ENCODE results near the gene PCDHGB3. TPM values are rescaled to one million over a fixed set of nuclear protein-coding genes. Genes with fewer than 3 reads are reported as not detected.
"Not testable (repeated sequence)": the region's sequence is repeated elsewhere in the genome, so short reads cannot be mapped to it uniquely, and the experiment has no call there.

PCDHGB3 gene
- 0.83 TPM for total RNA-seq

DNA sequence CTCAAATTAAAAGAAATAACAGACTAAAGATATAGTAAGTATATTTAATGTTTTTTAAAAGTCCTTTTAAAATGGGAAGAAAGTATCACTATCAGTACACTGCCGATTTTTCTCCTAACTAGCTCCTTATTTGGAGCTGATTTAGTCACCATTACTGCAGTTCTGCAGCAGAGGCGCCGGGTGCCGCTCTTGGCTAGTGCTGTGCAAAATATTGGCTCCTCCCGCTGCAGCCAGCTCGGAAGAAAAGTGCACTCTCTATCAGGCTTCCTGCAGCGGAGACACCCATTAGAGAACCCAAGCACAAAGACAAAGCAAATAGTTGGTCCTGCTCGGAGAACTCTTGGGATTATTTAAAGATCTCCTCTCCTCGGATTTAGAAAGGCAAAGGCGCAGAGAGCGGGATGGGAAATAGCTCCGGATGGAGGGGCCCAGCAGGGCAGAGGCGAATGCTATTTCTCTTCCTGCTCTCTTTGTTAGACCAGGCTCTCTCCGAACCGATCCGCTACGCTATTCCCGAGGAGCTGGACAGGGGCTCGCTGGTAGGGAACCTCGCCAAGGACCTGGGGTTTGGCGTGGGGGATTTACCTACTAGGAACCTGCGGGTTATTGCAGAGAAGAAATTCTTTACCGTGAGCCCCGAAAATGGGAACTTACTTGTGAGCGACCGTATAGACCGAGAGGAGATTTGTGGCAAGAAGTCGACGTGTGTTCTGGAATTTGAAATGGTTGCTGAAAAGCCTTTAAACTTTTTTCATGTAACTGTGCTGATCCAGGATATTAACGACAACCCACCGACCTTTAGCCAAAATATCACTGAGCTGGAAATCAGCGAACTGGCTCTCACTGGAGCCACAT lies at the start of gene PCDHGB3:
TSS of gene PCDHGB3 (plus strand) at position 249 of the 855 bp plus-strand sequence. CDS start at position 402, 153 bp downstream.
- peak; percentile 44 for DNase-seq (ENCODE audit: low spot score)

DNA sequence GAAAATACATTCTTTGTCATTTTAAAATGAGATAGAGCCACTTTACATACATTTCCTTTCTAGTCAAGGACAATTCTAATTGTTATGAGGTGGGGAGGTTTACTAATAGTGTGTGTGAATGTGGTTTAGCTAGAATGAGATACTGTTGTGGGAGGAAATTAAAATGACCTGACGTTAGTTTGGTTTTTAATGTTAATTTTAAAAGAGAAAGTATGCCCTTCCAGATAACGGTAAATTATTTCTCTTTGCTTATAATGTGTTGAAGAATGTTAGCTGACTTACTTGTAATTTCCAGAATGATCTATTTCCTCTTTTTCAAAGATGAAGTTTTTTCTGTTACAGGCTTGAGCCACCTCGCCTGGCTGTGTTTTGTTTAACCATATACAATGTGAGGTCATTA lies 47.8 kb upstream of the PCDHGB3 start:
- DNase-seq (ENCODE audit: low spot score): no peak
- no peak for ATAC-seq

More for the DNA sequence above, at the start of gene PCDHGB3:
- peak; percentile 90 for ATAC-seq

DNA sequence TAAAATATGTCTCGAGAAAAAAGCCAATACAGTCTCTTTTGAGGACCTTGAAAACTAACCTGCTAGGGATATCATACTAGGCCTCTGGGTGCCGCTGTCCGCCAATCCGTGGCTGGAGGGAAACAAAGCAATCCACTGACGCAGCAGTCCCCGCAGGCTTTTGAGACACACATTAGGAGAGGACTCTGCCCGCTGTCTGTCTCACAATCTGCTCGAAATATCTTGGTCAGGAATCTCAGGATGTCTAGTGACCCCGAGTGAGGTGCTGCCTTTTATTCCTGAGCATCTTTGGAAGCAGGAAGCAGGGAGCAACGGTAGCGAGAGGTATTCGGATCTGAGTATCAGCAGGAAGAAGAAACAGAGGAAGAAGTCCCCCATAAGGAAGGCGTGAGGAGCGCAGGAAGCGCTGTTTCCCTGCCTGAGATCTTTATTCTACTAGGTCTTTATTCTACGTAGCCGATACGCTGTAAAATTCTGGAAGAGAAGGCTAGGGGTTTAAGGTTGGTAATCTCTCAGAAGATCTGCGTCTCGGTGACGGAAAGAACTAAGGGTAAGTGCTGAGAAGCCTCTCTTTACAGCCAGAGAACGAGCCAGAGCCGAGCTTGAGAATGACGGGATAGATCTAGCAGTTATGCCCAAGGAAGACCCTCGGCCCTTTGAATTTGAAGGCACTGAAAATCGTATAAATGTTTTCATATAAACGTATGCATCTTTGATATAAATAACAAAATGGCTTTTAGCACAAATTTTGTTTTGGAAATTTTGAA lies 43.8 kb upstream of the PCDHGB3 start:
- DNase-seq (ENCODE audit: low spot score): no peak
- ATAC-seq: no peak

DNA sequence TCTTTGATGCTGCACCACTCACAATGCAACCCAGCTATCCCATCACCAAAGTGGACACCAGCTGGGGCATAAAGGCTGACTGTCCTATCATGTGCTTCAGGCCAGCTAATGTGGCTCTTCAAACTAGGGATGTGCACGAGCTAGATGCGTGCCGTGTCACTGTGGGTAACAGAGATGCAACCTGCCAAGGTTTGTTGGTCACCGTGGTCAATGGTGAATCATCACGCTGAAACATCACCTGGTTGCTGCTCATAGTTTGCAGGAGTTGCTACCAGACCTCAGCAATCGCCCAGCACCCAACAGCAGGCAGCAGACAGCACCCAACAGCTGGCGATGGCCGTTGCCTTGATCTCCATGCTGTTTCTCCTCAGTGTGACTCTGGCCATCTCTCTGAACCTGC lies 41.8 kb upstream of the PCDHGB3 start:
- ATAC-seq (no peak), DNase-seq (ENCODE audit: low spot score) (no peak)

DNA sequence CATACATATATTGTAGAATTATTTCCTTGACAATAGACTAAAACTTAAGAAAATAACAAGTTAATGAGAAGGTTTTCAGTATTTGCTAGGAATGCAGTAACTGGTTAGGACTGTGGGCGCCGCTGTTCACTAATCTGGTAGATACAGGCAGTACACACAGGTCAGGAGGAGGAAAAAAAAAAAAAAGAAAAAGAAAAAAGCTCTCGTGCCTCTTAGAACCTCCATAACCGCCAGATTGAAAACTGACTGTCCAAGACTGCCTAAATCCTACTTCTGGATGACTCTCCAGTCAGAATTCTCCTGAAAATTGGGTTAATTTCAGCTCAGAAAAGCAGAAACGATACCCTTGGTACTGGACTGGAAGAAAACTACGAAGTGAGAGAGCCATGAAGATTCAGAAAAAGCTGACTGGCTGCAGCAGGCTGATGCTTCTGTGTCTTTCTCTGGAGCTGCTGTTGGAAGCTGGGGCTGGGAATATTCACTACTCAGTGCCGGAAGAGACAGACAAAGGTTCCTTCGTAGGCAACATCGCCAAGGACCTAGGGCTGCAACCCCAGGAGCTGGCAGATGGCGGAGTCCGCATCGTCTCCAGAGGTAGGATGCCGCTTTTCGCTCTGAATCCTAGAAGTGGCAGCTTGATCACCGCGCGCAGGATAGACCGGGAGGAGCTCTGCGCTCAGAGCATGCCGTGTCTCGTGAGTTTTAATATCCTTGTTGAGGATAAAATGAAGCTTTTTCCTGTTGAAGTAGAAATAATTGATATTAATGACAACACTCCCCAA lies 39.6 kb upstream of the PCDHGB3 start, which contains the start of gene PCDHGA1:
TSS of gene PCDHGA1 (plus strand) at position 216 of the 782 bp plus-strand sequence.
- ATAC-seq: no peak
- no peak for DNase-seq (ENCODE audit: low spot score)

DNA sequence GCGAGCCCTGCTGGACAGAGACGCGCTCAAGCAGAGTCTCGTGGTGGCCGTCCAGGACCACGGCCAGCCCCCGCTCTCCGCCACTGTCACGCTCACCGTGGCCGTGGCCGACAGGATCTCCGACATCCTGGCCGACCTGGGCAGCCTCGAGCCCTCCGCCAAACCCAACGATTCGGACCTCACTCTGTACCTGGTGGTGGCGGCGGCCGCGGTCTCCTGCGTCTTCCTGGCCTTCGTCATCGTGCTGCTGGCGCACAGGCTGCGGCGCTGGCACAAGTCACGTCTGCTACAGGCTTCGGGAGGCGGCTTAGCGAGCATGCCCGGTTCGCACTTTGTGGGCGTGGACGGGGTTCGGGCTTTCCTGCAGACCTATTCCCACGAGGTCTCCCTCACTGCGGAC lies 37.5 kb upstream of the PCDHGB3 start:
- not testable (repeated sequence) for DNase-seq (ENCODE audit: low spot score); ATAC-seq

DNA sequence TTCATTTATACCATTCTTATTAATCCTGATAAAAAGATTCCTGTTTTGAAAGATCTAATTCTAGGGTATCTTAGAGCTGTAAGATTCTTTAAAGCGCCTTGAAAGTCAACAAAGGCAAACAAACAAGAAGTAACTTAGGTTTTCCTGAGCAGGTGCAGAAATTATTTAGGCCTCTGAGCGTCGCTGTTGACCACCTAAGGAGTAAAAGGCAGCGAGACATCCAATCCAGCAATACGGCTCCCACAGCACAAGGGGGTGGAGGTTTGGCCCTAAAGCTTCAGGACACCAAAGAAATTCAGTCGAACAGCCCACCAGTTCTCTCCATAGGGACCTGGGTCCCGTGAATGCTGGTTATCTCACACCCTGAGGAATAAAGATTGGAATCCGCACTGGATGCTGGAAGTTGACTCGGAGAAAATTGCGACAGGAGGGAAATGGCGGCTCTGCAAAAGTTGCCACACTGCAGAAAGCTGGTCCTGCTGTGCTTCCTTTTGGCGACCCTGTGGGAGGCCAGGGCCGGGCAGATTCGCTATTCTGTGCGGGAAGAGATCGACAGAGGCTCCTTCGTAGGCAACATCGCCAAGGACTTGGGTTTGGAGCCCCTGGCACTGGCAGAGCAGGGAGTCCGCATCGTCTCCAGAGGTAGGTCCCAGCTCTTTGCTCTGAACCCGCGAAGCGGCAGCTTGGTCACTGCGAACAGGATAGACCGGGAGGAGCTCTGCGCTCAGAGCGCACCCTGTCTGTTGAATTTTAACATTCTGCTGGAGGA lies 31.3 kb upstream of the PCDHGB3 start, which contains the start of gene PCDHGA2:
TSS of gene PCDHGA2 (plus strand) at position 223 of the 769 bp plus-strand sequence.
- ATAC-seq: peak; percentile 58
- no peak for DNase-seq (ENCODE audit: low spot score)

DNA sequence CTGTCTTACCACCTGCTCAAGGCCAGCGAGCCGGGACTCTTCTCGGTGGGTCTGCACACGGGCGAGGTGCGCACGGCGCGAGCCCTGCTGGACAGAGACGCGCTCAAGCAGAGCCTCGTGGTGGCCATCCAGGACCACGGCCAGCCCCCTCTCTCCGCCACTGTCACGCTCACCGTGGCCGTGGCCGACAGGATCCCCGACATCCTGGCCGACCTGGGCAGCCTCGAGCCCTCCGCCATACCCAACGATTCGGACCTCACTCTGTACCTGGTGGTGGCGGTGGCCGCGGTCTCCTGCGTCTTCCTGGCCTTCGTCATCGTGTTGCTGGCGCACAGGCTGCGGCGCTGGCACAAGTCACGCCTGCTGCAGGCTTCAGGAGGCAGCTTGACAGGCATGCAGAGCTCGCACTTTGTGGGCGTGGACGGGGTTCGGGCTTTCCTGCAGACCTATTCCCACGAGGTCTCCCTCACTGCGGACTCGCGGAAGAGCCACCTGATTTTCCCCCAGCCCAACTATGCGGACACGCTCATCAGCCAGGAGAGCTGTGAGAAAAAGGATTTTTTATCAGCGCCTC lies 29.2 kb upstream of the PCDHGB3 start:
- not testable (repeated sequence) for ATAC-seq; DNase-seq (ENCODE audit: low spot score)

DNA sequence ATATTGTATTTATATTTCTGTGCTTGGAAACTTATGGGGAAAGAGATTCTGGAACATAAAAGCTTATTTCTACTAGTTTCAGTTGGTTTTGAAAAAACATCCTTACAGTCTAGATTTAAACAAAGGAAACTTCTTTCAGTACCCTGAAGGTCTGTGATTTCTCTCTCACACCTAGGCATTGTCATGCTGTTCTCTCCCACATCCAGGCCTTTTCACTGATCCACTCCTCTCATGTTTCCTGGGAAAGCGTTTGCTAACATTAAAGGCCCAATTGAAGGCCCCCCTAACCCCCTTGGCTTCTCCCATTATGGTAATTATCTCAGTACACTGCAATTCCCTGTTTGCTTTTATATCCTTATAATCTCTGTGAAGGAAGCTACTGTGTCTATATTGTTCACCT lies 27.3 kb upstream of the PCDHGB3 start:
- no peak for DNase-seq (ENCODE audit: low spot score)
- no peak for ATAC-seq

DNA sequence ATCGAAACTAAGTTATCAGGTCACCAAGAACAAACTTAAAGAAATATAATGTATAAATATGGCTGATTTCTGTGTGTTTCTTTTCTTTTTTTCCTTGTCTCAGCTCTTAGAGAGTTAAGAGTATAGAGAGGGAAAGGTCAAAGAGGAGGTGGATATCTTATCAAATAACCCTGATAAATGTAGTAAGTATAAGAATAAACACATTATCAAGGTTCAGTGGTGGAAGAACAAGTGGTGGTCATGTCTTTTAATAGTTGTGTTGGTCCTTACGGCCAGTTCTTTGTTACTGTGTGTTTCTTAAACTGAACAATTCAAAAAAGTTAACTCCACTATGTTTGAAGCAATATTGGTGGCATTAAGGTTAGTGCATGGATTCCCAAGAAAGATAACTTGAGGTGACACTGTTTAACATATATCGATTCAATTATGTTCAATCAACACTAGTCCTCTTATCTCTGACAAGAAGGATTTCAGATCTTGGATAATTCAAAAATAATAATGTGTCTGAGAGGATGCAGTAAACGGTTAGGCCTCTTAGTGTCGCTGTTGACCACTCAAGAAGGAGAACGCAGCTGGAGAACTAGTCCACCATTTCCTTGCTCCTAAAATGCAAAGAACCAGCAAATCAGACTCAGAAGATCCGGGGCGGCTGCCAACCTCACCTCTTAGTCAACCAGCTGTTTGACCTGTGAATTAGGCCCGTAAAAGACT lies 26.6 kb upstream of the PCDHGB3 start, which contains the start of gene PCDHGA3:
TSS of gene PCDHGA3 (plus strand) at position 588 of the 711 bp plus-strand sequence. CDS start 205 bp downstream, outside the sequence.
- ATAC-seq (peak; percentile 47), DNase-seq (ENCODE audit: low spot score) (no peak)

DNA sequence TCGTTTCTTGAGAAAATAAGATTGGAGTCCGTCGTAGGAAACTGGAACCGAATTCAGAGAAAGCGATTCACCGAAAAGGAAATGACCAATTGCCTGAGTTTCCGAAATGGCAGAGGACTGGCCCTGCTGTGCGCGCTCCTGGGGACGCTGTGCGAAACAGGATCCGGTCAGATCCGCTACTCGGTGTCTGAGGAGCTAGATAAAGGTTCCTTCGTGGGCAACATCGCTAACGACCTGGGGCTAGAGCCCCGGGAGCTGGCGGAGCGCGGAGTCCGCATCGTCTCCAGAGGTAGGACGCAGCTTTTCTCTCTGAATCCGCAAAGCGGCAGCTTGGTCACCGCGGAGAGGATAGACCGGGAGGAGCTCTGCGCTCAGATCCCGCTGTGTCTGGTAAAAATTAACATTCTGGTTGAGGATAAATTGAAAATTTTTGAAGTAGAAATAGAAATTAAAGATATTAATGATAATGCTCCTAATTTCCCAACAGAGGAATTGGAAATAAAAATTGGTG lies 26.0 kb upstream of the PCDHGB3 start:
- ATAC-seq (no peak), DNase-seq (ENCODE audit: low spot score) (no peak)

DNA sequence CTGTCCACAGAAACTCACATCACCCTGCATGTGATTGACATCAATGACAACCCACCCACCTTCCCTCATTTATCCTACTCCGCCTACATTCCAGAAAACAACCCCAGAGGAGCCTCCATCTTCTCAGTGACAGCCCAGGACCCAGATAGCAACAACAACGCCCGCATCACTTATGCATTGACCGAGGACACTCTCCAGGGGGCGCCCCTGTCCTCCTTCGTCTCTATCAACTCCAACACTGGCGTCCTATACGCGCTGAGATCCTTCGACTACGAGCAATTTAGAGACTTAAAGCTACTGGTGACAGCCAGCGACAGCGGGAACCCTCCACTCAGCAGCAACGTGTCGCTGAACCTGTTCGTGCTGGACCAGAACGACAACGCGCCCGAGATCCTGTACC lies 24.7 kb upstream of the PCDHGB3 start:
- DNase-seq (ENCODE audit: low spot score): no peak
- no peak for ATAC-seq

DNA sequence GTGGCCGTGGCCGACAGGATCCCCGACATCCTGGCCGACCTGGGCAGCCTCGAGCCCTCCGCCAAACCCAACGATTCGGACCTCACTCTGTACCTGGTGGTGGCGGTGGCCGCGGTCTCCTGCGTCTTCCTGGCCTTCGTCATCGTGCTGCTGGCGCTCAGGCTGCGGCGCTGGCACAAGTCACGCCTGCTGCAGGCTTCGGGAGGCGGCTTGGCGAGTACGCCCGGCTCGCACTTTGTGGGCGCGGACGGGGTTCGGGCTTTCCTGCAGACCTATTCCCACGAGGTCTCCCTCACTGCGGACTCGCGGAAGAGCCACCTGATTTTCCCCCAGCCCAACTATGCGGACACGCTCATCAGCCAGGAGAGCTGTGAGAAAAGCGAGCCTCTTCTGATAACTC lies 24.0 kb upstream of the PCDHGB3 start:
- DNase-seq (ENCODE audit: low spot score): not testable (repeated sequence)

DNA sequence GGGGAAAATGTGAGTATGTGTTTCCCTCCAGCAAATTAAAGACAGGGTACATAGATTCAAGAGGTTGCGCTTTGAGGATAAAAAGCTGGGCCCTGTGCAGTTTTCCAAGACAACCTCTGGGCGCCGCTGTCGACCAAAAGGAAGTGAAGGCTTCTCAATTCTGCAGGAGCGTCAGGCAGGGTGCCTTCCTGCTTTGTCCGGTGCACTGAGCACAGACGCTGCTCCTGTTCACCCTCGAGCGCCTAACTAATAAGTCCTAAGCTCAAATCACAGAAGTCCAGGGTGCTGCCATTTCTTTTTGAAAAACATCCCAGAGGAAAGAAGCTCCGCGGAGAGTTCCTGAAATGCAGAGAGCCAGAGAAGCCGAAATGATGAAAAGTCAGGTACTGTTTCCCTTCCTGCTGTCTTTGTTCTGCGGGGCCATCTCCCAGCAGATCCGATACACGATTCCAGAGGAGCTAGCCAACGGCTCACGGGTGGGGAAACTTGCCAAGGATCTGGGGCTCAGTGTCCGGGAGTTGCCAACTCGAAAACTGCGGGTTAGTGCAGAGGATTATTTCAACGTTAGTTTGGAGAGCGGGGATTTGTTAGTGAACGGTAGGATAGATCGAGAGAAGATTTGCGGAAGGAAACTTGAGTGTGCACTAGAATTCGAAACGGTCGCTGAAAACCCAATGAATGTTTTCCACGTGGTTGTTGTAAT lies 20.0 kb upstream of the PCDHGB3 start, which contains the start of gene PCDHGB1:
TSS of gene PCDHGB1 (plus strand) at position 183 of the 703 bp plus-strand sequence. CDS start at position 345, 162 bp downstream.
- peak; percentile 44 for ATAC-seq
- no peak for DNase-seq (ENCODE audit: low spot score)

More for the DNA sequence above, 24.0 kb upstream of the PCDHGB3 start:
- ATAC-seq: not testable (repeated sequence)

DNA sequence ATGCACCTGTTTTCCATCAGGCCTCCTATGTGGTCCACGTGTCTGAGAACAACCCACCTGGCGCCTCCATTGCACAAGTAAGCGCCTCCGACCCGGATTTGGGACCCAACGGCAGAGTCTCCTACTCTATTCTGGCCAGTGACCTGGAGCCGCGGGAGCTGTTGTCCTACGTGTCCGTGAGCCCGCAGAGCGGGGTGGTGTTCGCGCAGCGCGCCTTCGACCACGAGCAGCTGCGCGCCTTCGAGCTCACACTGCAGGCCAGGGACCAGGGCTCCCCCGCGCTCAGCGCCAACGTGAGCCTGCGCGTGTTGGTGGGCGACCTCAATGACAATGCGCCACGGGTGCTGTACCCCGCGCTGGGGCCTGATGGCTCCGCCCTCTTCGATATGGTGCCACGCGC lies 18.5 kb upstream of the PCDHGB3 start:
- DNase-seq (ENCODE audit: low spot score): no peak
- ATAC-seq: no peak

DNA sequence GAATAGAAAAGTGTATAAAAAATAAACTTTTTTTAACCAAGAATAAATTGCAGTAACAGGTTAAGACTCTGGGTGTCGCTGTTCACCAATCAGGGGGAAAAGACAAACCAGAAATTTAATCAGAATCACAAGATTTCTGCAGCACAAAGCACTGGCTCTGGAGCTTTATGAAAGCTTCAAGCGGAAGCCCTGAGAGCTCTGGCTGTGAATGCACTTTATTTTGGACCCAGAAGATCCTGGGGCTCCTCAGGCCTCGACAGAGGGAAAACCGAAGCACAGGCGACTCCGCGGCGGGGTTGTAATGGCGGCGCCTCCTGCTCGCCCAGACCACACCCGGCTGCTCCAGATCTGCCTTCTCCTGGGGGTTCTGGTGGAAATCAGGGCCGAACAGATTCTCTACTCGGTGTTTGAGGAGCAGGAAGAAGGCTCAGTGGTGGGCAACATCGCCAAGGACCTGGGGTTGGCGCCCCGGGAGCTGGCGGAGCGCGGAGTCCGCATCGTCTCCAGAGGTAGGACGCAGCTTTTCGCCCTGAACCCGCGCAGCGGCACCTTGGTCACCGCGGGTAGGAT lies 15.1 kb upstream of the PCDHGB3 start, which contains the start of gene PCDHGA4:
TSS of gene PCDHGA4 (plus strand) at position 122 of the 570 bp plus-strand sequence. CDS start at position 209, 87 bp downstream.
- DNase-seq (ENCODE audit: low spot score) (no peak), ATAC-seq (peak; percentile 18)

DNA sequence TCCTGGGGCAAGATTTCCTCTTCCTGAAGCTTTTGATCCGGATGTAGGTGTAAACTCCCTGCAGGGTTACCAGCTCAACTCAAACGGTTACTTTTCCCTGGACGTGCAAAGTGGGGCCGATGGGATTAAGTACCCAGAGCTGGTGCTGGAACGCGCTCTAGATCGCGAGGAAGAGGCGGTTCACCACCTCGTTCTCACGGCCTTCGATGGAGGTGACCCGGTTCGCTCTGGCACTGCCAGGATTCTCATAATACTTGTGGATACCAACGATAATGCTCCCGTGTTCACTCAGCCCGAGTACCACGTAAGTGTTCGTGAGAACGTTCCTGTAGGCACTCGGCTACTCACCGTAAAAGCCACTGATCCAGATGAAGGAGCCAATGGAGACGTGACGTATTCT lies 14.4 kb upstream of the PCDHGB3 start:
- ATAC-seq (no peak), DNase-seq (ENCODE audit: low spot score) (no peak)
